GM12874 (cell line): Measurements from ENCODE around the gene SLC12A5.

Source experiments
- CTCF ChIP-seq: IDR thresholded peaks from 2 replicates; pipeline ENCODE4 v1.5.1; 2011; ENCODE audit warnings: low read depth, mild to moderate bottlenecking, control low read depth, low read length, moderate library complexity; ENCODE audit not compliant: insufficient read depth

The SLC12A5 gene

GRCh38 chr20:46034039-46034438, 5.0 kb downstream of the SLC12A5 start:
- no peak for TF ChIP-seq CTCF

GRCh38 chr20:46035253-46035652, 6.2 kb downstream of the SLC12A5 start:
- no peak for TF ChIP-seq CTCF

- no peak for TF ChIP-seq CTCF
Measured at GRCh38 chr20:46035713-46036112, 6.7 kb downstream of the SLC12A5 start.

GRCh38 chr20:46036370-46036769, 7.4 kb downstream of the SLC12A5 start:
- TF ChIP-seq CTCF = no peak

DNA sequence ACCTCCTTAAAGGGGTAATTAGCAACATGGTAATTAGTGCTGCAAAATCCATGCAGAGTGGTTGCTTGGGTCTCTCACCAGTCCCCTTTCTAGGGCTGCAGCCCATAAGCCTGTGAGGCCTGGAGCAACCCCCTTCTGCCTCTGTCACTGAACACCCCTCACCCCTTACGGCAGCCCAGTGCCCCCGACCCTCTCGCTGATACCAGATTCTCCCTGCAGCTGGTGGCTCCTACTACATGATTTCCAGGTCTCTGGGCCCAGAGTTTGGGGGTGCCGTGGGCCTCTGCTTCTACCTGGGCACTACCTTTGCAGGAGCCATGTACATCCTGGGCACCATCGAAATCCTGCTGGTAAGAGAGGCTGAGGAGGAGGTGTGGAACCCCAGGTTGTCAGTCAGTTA, 8.0 kb downstream of the SLC12A5 start:
- TF ChIP-seq CTCF = no peak

DNA sequence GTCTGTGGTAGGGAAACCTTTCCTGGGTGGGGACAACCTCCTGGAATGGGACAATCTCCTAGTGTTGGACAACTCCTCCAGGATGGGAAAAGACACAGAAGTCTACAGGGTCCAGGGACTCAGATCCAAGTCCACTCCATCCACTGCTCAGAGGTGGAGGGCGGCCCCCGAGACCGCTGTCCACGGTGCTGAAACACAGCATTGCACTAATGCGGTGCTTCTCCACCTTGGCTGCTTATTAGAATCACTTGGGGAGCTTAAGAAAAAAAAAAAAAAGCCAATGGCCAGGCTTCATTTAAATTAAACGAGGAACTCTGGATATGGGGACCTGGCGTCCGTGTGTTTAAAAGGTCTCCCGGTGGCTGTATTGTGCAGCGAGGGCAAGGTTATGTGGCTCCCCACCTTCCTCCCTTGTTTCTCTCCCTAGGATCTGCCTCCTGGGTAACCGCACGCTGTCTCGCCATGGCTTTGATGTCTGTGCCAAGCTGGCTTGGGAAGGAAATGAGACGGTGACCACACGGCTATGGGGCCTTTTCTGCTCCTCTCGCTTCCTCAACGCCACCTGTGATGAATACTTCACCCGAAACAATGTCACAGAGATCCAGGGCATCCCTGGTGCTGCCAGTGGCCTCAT, 12.0 kb downstream of the SLC12A5 start:
- no peak for TF ChIP-seq CTCF

DNA sequence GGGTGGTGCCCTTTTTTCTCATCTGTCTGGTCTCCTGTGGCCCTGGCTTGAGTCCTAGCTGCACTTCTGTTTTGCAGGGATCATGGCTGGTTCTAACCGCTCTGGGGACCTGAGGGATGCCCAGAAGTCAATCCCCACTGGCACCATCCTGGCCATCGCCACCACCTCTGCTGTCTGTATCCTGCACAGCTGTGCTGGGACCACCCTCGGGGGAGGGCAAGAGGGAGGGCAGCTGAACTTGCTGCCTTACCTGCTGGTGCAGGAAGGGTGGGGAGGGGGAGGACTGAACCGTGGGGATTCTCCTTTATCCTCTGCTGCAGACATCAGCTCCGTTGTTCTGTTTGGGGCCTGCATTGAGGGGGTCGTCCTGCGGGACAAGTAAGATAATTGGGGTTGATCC, 14.5 kb downstream of the SLC12A5 start:
- TF ChIP-seq CTCF = no peak

- no peak for TF ChIP-seq CTCF
Measured at GRCh38 chr20:46044896-46045295, 15.9 kb downstream of the SLC12A5 start.
